Measurements from ENCODE around the gene CLIC5. TPM values are rescaled to one million over a fixed set of nuclear protein-coding genes. Genes with fewer than 3 reads are reported as not detected.

CLIC5 gene
- total RNA-seq, 4 donors from 2014 or later, result 0.45 to 2.6 (median 1.6) TPM

DNA sequence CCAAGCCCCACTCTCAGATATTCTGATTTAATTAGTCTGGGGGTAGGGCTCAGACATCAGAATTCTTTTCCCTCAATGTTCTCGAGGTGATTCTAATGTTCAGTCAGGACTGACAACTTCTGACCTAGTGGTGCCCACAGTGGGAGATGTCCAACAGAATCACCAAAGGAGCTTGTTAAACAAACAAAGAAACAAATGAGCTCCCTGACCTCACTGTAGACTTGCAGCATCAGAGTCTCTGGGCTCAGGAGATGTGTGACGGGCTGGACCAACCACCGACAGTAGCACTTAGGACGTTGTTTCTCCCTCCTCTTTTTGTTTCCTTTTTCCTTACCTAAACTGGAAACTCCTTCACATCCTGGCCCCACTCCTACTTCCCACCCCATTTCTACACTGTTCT lies 49.3 kb downstream of the CLIC5 start:
- Histone ChIP-seq H3K9me3 (no peaks in the 10 kb centered on the region), H3K4me3 (no peak overlapping the region), H3K4me1 (no peaks in the 10 kb centered on the region), H3K27me3 (no peaks in the 10 kb centered on the region), H3K36me3 (no peaks in the 10 kb centered on the region), H3K27ac (no peak overlapping the region)
- TF ChIP-seq, protein P1, sequence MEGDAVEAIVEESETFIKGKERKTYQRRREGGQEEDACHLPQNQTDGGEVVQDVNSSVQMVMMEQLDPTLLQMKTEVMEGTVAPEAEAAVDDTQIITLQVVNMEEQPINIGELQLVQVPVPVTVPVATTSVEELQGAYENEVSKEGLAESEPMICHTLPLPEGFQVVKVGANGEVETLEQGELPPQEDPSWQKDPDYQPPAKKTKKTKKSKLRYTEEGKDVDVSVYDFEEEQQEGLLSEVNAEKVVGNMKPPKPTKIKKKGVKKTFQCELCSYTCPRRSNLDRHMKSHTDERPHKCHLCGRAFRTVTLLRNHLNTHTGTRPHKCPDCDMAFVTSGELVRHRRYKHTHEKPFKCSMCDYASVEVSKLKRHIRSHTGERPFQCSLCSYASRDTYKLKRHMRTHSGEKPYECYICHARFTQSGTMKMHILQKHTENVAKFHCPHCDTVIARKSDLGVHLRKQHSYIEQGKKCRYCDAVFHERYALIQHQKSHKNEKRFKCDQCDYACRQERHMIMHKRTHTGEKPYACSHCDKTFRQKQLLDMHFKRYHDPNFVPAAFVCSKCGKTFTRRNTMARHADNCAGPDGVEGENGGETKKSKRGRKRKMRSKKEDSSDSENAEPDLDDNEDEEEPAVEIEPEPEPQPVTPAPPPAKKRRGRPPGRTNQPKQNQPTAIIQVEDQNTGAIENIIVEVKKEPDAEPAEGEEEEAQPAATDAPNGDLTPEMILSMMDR (IDR thresholded peaks at IDR 0.05), result no peak
- TF ChIP-seq POLR2A (IDR thresholded peaks at IDR 0.05) (no peak), POLR2AphosphoS5 (IDR thresholded peaks at IDR 0.05) (no peak)
- 74% methylated on average over 4 of the region's 4 CpGs for WGBS
- DNase-seq (ENCODE audit: low spot score in 2 of 2), result no peak

DNA sequence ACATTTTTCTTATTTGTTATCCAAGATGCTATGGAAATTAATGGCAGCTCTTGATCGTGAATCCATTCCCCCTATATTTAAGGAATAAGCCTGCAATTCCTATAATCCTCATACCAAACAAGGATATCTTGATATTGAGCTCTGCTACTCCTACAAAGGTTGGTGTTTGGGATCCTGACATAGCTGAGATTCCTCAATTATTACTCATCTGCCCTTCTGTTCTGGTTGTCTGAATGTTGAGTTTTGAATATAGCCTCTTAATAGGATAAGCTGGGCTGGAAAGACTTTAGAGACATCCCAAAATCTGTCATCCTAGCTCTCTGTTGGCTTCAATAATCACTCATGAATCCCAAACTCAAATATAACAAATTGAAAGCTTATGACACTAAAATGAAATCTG lies 49.9 kb downstream of the CLIC5 start:
- Histone ChIP-seq H3K27ac (no peak overlapping the region), H3K4me3 (no peak overlapping the region), H3K36me3 (no peaks in the 10 kb centered on the region), H3K27me3 (no peaks in the 10 kb centered on the region), H3K9me3 (no peaks in the 10 kb centered on the region), H3K4me1 (no peaks in the 10 kb centered on the region)
- TF ChIP-seq POLR2A (IDR thresholded peaks at IDR 0.05) (no peak), POLR2AphosphoS5 (IDR thresholded peaks at IDR 0.05) (no peak)
- TF ChIP-seq, protein P1 (IDR thresholded peaks at IDR 0.05), result no peak
- no peak for DNase-seq (ENCODE audit: low spot score in 2 of 2)
- 69% methylated on average over 1 of the region's 1 CpG for WGBS

DNA sequence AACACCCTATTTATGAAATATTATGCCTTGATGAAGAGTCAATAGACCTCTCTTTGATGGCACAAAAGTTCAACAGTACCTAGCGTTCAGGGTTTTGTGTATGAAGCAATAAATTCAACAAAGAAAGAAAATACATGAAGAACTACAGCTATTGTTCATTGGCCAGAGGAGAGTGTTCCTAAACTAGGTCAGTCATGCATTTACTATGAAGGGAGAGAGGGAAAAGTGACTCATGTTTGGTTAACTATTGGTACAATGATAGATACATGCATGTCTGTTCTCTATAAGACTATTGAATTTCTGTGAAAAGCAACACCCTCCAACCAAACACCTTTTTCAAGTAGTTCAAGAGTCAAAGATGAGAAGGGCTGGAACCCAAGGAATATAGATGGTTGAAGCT lies 50.7 kb downstream of the CLIC5 start:
- no peaks in the 10 kb centered on the region for H3K9me3 ChIP-seq
- 97% methylated on average over 1 of the region's 1 CpG for WGBS
- no peak for TF ChIP-seq POLR2A (IDR thresholded peaks at IDR 0.05)
- no peak overlapping the region for H3K27ac ChIP-seq
- no peak overlapping the region for H3K4me3 ChIP-seq
- no peak for DNase-seq (ENCODE audit: low spot score in 2 of 2)
- H3K36me3 ChIP-seq, result no peaks in the 10 kb centered on the region
- H3K27me3 ChIP-seq, result no peaks in the 10 kb centered on the region
- no peaks in the 10 kb centered on the region for H3K4me1 ChIP-seq

DNA sequence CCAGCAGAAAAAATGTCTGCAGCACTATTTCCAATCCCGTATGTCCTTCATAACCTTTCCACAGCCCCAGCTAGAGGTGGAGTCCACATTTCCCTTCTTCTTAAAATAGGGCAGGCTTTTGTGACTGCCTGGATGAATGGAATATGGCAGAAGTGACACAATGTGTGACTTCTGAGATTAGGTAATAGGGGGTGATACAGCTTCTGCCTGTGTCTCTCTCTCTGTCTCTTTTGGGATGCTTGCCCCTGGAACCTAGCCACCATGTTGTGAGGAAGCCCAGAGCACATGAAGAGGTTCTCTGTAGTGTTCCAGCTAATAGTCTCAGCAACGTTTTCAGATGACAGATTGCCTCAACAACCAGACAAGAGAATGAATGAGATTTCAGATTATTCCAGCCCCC lies 51.4 kb downstream of the CLIC5 start:
- TF ChIP-seq, protein P1 (IDR thresholded peaks at IDR 0.05), result no peak
- TF ChIP-seq POLR2A (IDR thresholded peaks at IDR 0.05) (no peak), POLR2AphosphoS5 (IDR thresholded peaks at IDR 0.05) (no peak), EP300 (IDR thresholded peaks at IDR 0.05) (no peak)
- Histone ChIP-seq H3K27me3 (no peaks in the 10 kb centered on the region), H3K27ac (no peak overlapping the region), H3K4me1 (no peaks in the 10 kb centered on the region), H3K36me3 (no peaks in the 10 kb centered on the region), H3K4me3 (no peak overlapping the region), H3K9me3 (no peaks in the 10 kb centered on the region)
- 75% methylated on average over 2 of the region's 2 CpGs for WGBS
- no peak for DNase-seq (ENCODE audit: low spot score in 2 of 2)

DNA sequence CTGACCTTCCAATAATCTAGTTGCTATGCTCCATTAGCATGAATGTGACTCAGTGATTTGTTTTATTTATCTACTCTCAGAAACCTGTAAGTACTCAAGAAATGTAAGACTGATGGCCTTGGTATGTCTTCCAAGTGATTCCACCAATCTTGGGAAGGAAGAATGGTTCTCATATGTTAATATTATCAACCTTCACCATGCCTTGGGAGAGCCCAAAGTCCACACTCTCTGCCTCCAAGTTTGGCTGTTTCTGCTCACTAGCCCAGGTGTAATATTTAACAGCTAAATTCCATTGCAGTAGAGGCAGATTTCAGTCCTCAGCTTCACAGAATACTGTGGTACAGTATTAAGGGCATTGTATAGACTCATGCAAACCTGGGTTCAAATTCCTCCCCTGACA lies 51.8 kb downstream of the CLIC5 start:
- Histone ChIP-seq H3K27me3 (no peaks in the 10 kb centered on the region), H3K9me3 (no peaks in the 10 kb centered on the region), H3K27ac (no peak overlapping the region), H3K4me1 (no peaks in the 10 kb centered on the region), H3K4me3 (no peak overlapping the region), H3K36me3 (no peaks in the 10 kb centered on the region)
- DNase-seq (ENCODE audit: low spot score in 2 of 2), result no peak
- no peak for TF ChIP-seq POLR2AphosphoS5 (IDR thresholded peaks at IDR 0.05)
- no peak for TF ChIP-seq POLR2A (IDR thresholded peaks at IDR 0.05)
- no peak for TF ChIP-seq EP300 (IDR thresholded peaks at IDR 0.05)
- TF ChIP-seq, protein P1 (IDR thresholded peaks at IDR 0.05), result no peak

DNA sequence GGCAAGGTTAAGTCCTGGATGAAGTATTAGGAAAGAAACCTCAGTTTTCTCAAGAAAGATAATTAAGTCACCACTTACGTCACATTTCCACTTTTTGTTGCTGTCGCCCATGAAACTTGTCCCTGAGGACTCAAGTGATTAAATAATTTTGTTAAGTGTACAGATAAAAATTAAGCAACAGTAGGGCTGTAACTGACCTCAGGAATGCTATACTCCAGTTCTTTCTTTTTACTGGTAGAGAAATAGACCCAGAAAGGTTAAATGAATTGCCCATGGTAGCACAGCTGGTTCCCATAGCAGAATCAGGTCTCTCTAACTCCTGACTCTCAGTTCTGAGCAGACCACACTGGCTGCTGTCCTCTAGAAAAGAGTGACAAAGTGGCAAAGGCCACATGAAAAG lies 54.5 kb downstream of the CLIC5 start:
- no peaks in the 10 kb centered on the region for H3K4me1 ChIP-seq
- H3K27ac ChIP-seq, result no peak overlapping the region
- 81% methylated on average over 2 of the region's 2 CpGs for WGBS

More for the DNA sequence above, 54.5 kb downstream of the CLIC5 start:
- H3K4me3 ChIP-seq, result no peak overlapping the region
- DNase-seq (ENCODE audit: low spot score in 2 of 2), result no peak
- no peaks in the 10 kb centered on the region for H3K36me3 ChIP-seq
- TF ChIP-seq, protein P1 (IDR thresholded peaks at IDR 0.05), result no peak
- no peak for TF ChIP-seq POLR2AphosphoS5 (IDR thresholded peaks at IDR 0.05)
- no peak for TF ChIP-seq POLR2A (IDR thresholded peaks at IDR 0.05)
- TF ChIP-seq EP300 (IDR thresholded peaks at IDR 0.05), result no peak
- H3K9me3 ChIP-seq, result no peaks in the 10 kb centered on the region
- H3K27me3 ChIP-seq, result peaks cover 3% of the 10 kb centered on the region

Measured in suprapubic skin (tissue), 4 donors.